Uterus (tissue), 4 donors: ENCODE results near the gene COA5. TPM values are rescaled to one million over a fixed set of nuclear protein-coding genes. Genes with fewer than 3 reads are reported as not detected.

ENCODE experiments used
- DNase-seq, 2 donors: peaks; one replicate each; pipeline ENCODE4 v3.0.0-alpha.2; 2019 to 2020
- H3K27ac ChIP-seq, 2 donors: fragments of 200-600 bp; sonication (generic); 1 replicate in 1 of 2; 2 replicates in 1 of 2; pipeline ENCODE4 v1.5.1; 2016 to 2018
- H3K27me3 ChIP-seq, 2 donors: fragments of 200-600 bp; sonication (generic); one replicate each; pipeline ENCODE4 v1.5.1; 2018 to 2019; ENCODE audit warnings: control low read depth in 1 of 2
- H3K36me3 ChIP-seq, 2 donors: fragments of 200-600 bp; sonication (generic); one replicate each; pipeline ENCODE4 v1.5.1; 2019; ENCODE audit warnings: control low read depth in 1 of 2
- H3K4me1 ChIP-seq, 2 donors: fragments of 200-600 bp; sonication (generic); one replicate each; pipeline ENCODE4 v1.5.1; 2018 to 2019; ENCODE audit warnings: control low read depth in 1 of 2
- H3K4me3 ChIP-seq, 2 donors: fragments of 200-600 bp; sonication (generic); 1 replicate in 1 of 2; 2 replicates in 1 of 2; pipeline ENCODE4 v1.5.1; 2018 to 2019; ENCODE audit warnings: mild to moderate bottlenecking in 1 of 2
- H3K9me3 ChIP-seq, 2 donors: fragments of 200-600 bp; sonication (generic); one replicate each; pipeline ENCODE4 v1.5.1; 2019; ENCODE audit warnings: control low read depth in 1 of 2
- CTCF ChIP-seq, 4 experiments: fragments of 200-600 bp in 2 of 4; fragments of 450-650 bp in 2 of 4; sonication (generic) in 2 of 4; IDR thresholded peaks; one replicate each; pipeline ENCODE4 v1.5.1; 2016 to 2019; ENCODE audit warnings: antibody characterized with exemption in 4 of 4, mild to moderate bottlenecking in 2 of 4, moderate library complexity in 1 of 4
- POLR2A ChIP-seq, 2 donors: fragments of 450-650 bp; IDR thresholded peaks; one replicate each; pipeline ENCODE4 v1.6.1; 2016; ENCODE audit warnings: antibody characterized with exemption in 2 of 2, mild to moderate bottlenecking in 1 of 2, moderate library complexity in 1 of 2
- intact Hi-C: fragments of 100-400 bp; cut with DNase I; formaldehyde crosslinking; loops from one replicate; pipeline ENCODE4 v1.15.1; 2023; ENCODE audit warnings: low total_unique reads
- total RNA-seq, 4 donors: library from RNA; depleted of rRNA in 3 of 4; stranded (reverse); fragments of >200 nt in 3 of 4; gene quantifications; one replicate each; pipeline versions ENCODE4 v1.1.0 to v1.2.4, GENCODE V29; 2014 to 2023
- donor health status: DM: yes; HTN: yes; CAD: no.

Gene COA5
- total RNA-seq, 4 donors from 2014 or later = 9.5 to 76.5 (median 34.4) TPM

DNA sequence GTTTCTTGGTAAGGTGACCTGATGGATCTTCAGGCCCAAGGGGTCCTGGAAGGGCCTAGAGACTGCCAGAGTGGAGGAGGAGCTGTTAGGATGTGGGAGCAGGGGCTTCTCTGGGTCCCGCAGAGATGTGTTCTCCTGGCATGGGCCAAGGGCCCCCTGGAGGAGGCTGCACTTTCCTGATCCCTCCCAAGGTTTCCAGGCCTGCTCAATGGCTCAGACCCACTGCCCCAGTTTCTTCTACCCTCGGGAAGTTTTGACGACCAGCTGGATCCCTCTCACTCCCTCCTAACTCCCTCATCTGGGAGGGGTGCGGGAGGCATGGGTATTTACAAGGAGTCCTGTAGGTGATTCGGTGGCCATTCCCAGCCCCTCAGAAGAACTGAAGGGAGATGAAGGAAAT, 36.1 kb downstream of the COA5 start:
- intact Hi-C loops = no loop called here
- no peaks in the 10 kb centered on the region for H3K36me3 ChIP-seq
- no peaks in the 10 kb centered on the region for H3K4me1 ChIP-seq

GRCh38 chr2:98571796-98572195, 36.5 kb downstream of the COA5 start:
- intact Hi-C loops = no loop called here
- Histone ChIP-seq H3K9me3 (no peaks in the 10 kb centered on the region), H3K36me3 (no peaks in the 10 kb centered on the region), H3K27ac (no peak overlapping the region), H3K4me3 (no peak overlapping the region), H3K4me1 (no peaks in the 10 kb centered on the region), H3K27me3 (no peaks in the 10 kb centered on the region)
- TF ChIP-seq CTCF (IDR thresholded peaks at IDR 0.05) (no peak), POLR2A (IDR thresholded peaks at IDR 0.05) (no peak)
- DNase-seq = no peak

More for the DNA sequence above, 36.1 kb downstream of the COA5 start:
- no peak for DNase-seq
- H3K4me3 ChIP-seq = no peak overlapping the region
- no peaks in the 10 kb centered on the region for H3K27me3 ChIP-seq
- H3K9me3 ChIP-seq = no peaks in the 10 kb centered on the region
- H3K27ac ChIP-seq = no peak overlapping the region
- TF ChIP-seq POLR2A (IDR thresholded peaks at IDR 0.05) = no peak
- TF ChIP-seq CTCF (IDR thresholded peaks at IDR 0.05) = no peak

- TF ChIP-seq CTCF (IDR thresholded peaks at IDR 0.05) (no peak), POLR2A (IDR thresholded peaks at IDR 0.05) (no peak)
- H3K9me3 ChIP-seq = no peaks in the 10 kb centered on the region
- no peaks in the 10 kb centered on the region for H3K36me3 ChIP-seq
- H3K4me1 ChIP-seq = no peaks in the 10 kb centered on the region
- intact Hi-C loops = no loop called here
- DNase-seq = no peak
- H3K27ac ChIP-seq = no peak overlapping the region
- no peak overlapping the region for H3K4me3 ChIP-seq
- H3K27me3 ChIP-seq = no peaks in the 10 kb centered on the region
Observed at GRCh38 chr2:98571121-98571701, 37.1 kb downstream of the COA5 start.

DNA sequence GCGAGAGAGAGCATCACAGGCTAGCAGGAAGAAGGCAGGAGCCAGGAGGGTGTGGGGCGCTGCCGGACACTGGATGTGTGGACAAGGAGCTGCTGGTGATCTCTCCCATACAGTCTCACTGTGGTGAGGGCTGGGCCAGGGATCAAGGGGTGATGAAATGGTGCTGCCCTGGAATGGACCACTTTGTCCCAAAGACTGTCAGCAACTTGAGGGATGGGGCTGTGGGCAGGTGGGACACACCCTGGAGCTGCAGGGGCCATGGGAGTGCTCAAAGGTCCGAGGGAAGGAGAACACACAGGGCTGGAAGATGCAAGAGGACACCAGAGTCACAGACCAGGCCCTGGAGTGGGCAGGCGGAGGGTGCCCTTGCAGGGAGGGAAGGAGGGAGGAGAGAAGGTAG, 38.0 kb downstream of the COA5 start:
- Histone ChIP-seq H3K27ac (no peak overlapping the region), H3K4me1 (no peaks in the 10 kb centered on the region), H3K9me3 (no peaks in the 10 kb centered on the region), H3K27me3 (no peaks in the 10 kb centered on the region), H3K36me3 (no peaks in the 10 kb centered on the region), H3K4me3 (no peak overlapping the region)
- no peak for TF ChIP-seq CTCF (IDR thresholded peaks at IDR 0.05)
- TF ChIP-seq POLR2A (IDR thresholded peaks at IDR 0.05) = no peak
- DNase-seq = no peak
- intact Hi-C loops = no loop called here

- intact Hi-C loops = no loop called here
- no peak overlapping the region for H3K27ac ChIP-seq
- H3K36me3 ChIP-seq = no peaks in the 10 kb centered on the region
- no peaks in the 10 kb centered on the region for H3K27me3 ChIP-seq
- TF ChIP-seq POLR2A (IDR thresholded peaks at IDR 0.05) = no peak
- TF ChIP-seq CTCF (IDR thresholded peaks at IDR 0.05) = no peak
- no peak overlapping the region for H3K4me3 ChIP-seq
- no peak for DNase-seq
- no peaks in the 10 kb centered on the region for H3K9me3 ChIP-seq
- no peaks in the 10 kb centered on the region for H3K4me1 ChIP-seq
Observed at GRCh38 chr2:98569915-98570314, 38.4 kb downstream of the COA5 start.
